GM12865 (cell line): Measurements from ENCODE around the gene XIRP2.

ENCODE experiments used
- DNase-seq: peaks from one replicate; pipeline ENCODE4 v3.0.0; 2010; ENCODE audit warnings: low read depth
- H3K4me3 ChIP-seq: 2 replicates; pipeline ENCODE4 v1.5.1; 2011; ENCODE audit warnings: mild to moderate bottlenecking, low read depth, low read length, control low read depth
- TF ChIP-seq, protein P1 (sequence below): IDR thresholded peaks from 2 replicates; pipeline ENCODE4 v1.5.1; 2011; ENCODE audit warnings: low read length, control low read depth, low read depth, inconsistent platforms; ENCODE audit not compliant: insufficient read depth; ENCODE audit errors: missing control alignments

XIRP2 gene

DNA sequence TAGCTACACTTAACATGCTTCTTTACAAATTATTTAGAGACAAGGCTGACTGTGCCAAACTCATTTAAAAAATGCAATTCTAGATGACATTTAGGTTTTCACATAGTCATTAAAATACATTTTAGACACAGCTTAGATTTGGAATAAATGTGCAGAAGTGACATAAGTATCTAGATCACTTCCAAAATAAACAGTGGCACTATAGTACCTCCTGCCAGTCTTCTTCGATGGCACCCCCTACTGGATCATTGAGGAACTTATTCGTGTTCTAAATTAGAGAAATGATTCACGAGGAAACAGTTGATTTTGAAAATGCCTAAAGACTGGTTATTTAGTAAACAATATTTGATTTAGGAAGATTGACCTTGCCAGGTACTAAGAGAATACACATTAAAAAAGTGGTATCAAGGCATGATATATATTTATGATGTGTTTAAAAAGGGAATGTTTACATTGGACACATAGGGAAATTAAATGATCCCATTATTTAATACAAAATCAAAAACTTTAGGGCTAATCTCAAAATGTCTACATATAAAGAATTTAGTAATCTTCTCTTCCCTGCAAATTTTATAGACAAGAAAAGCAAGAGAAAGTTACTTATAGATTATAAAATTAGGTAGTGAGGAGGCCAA lies 323.9 kb downstream of the XIRP2 start:
- TF ChIP-seq, protein P1, sequence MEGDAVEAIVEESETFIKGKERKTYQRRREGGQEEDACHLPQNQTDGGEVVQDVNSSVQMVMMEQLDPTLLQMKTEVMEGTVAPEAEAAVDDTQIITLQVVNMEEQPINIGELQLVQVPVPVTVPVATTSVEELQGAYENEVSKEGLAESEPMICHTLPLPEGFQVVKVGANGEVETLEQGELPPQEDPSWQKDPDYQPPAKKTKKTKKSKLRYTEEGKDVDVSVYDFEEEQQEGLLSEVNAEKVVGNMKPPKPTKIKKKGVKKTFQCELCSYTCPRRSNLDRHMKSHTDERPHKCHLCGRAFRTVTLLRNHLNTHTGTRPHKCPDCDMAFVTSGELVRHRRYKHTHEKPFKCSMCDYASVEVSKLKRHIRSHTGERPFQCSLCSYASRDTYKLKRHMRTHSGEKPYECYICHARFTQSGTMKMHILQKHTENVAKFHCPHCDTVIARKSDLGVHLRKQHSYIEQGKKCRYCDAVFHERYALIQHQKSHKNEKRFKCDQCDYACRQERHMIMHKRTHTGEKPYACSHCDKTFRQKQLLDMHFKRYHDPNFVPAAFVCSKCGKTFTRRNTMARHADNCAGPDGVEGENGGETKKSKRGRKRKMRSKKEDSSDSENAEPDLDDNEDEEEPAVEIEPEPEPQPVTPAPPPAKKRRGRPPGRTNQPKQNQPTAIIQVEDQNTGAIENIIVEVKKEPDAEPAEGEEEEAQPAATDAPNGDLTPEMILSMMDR = peak; percentile 61
- DNase-seq = peak; percentile 42
- H3K4me3 ChIP-seq = no peak overlapping the region

DNA sequence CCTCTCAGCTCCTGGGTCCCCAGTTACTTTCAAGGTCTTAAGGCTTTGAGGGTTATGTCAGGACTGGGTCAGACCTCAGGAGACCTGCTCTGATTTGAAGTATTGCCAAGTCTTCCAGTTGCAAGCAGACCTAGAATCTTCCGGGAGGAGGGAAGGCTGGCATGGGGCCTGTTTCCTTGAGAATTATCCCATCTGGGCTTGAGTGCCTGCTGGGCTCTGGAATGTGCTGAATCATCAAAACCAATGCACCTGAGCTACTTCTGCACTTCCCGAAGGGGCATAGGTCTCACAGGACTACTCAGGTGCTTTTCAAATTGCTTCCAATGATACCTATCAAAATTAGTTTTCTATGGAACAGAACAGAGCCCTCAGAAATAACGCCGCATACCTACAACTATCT lies 327.3 kb downstream of the XIRP2 start:
- TF ChIP-seq, protein P1 = no peak
- no peak overlapping the region for H3K4me3 ChIP-seq
- no peak for DNase-seq

DNA sequence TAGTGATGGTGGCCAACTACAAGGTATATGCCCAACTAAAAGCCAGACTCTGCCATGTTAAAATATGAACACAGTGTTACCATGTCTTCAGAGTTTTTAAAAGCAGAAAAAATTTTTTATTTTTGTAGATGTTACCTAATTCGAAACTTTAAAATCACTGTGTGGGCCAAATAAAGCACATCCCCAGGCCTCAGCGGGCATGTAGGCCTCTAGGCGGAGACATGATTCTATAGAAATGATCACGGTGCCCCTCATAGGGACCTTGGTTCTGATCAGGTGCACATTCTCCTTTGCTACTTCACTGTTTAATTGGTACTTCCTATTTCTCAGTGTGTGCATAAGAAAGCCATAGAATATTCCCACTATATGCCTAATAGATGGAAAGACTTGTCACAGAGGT lies 349.2 kb downstream of the XIRP2 start:
- TF ChIP-seq, protein P1 = no peak
- no peak for DNase-seq
- H3K4me3 ChIP-seq = no peak overlapping the region

DNA sequence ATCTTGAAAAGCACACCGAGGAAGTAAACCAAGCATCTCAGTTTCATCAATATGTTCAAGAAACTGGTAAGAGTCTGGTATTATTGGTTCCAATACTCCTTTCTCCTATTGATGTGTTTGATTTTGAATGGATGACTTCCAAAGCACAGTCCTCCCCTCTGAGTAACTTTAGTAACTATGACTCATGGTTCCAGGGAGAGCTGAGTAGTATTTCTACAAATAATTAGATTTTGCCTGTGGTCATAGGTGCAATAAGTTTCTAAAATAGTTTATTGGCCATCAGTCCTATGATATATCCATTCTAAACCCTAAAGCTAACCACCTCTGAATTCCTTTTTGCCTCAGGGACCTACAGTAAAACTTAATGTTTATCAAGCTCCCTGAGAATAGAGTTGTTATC lies 352.4 kb downstream of the XIRP2 start:
- no peak overlapping the region for H3K4me3 ChIP-seq
- TF ChIP-seq, protein P1 = no peak
- DNase-seq = no peak

DNA sequence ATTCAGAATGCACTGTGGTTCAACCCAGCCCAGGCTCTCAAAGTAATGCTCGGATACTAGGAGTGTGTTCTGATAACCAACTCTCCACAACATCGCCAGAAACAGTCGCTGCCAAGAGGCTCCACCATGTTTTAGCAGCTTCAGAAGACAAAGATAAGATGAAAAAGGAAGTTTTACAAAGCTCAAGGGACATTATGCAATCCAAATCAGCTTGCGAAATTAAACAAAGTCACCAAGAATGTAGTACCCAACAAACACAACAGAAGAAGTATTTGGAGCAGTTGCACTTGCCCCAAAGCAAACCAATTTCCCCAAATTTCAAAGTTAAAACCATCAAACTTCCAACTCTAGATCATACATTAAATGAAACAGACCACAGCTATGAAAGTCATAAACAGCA lies 360.9 kb downstream of the XIRP2 start:
- TF ChIP-seq, protein P1 = no peak
- no peak for DNase-seq
- H3K4me3 ChIP-seq = no peak overlapping the region

DNA sequence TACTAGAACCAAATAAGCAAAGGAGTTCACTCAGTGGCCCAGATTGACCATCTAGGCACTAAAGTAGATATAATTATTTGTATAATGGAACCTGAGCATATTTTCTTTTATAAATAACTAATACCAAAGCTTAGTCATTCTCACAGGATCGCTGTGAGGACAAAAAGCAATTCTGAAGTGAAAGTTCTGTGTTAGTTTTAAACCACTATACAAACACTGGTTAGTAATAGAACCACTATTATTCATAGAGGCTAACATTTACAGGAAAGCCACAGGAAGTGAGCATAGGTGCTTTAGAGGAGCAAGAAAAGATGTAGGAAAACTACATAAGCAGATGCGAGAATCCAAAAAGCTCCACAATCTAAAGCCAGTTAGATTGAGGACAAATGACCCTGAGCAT lies 364.7 kb downstream of the XIRP2 start:
- TF ChIP-seq, protein P1 = no peak
- DNase-seq = no peak

DNA sequence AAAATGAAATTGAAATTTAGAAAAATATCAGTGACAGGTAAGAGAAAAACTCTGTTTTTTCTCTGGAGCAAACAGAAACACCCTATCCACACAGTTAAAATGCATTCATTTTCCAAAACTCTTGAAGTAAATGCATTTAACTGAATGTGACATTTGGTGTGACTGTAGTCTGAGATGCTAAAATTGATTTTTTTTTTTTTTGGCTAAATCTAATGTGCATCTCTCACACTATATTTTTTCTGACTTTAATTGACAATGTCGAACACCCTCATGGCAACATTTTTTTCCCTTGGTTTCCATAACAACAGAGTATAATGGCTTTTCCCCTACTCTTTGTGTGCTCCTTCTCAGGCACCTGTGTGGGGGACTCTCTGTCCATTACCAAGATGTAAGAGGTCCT lies 366.4 kb downstream of the XIRP2 start:
- no peak for DNase-seq
- no peak overlapping the region for H3K4me3 ChIP-seq
- TF ChIP-seq, protein P1 = no peak

More for the DNA sequence above, 364.7 kb downstream of the XIRP2 start:
- no peak overlapping the region for H3K4me3 ChIP-seq
